ENCODE measurements around the gene PITX2.

The PITX2 gene

DNA sequence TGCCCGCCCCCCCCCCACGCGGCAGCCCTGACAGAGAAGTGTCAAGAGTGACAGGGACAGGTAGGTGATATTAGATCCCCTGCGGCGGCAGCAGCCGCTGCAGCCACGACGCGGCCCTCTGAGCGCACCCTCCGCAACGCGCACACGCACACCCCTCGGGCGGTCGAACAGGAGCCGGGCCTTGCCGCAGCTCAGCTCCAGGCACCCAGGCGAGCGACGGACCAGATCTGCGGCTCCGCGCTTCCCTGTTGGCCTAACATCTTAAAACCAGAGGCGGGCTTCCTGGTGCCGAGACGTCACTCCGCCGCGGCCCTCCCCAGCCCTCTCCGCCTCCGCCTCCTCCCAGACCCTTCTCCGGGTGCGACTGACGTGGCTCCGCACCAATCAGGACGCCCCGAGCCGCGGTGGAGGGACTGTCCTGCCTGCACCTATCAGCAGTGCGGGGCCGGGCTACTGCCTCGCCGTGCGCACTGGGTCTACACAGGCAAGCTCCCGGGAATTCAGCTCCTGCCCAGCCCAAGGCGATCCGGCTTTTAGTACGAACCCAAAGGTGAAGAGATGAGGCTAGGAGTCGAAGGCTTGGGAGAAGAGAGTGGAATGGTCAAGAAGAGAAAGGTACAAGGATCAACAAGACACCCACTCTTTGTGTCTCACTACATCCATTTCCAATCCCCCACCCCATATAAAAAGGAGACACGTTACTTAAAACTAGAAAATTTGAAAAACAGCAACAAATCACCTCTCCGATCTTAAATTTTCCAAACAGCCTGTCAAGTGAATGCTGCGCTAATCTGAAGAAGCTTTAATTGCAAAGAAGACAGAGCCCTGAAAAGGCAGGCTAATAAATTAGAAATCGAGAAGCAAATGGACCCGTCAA, at the start of gene PITX2:
TSS of gene PITX2 (minus strand) at position 237 of the 877 bp plus-strand sequence. CDS start 617 bp downstream, outside the sequence.
- TF ChIP-seq, protein P1, sequence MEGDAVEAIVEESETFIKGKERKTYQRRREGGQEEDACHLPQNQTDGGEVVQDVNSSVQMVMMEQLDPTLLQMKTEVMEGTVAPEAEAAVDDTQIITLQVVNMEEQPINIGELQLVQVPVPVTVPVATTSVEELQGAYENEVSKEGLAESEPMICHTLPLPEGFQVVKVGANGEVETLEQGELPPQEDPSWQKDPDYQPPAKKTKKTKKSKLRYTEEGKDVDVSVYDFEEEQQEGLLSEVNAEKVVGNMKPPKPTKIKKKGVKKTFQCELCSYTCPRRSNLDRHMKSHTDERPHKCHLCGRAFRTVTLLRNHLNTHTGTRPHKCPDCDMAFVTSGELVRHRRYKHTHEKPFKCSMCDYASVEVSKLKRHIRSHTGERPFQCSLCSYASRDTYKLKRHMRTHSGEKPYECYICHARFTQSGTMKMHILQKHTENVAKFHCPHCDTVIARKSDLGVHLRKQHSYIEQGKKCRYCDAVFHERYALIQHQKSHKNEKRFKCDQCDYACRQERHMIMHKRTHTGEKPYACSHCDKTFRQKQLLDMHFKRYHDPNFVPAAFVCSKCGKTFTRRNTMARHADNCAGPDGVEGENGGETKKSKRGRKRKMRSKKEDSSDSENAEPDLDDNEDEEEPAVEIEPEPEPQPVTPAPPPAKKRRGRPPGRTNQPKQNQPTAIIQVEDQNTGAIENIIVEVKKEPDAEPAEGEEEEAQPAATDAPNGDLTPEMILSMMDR (IDR thresholded peaks at IDR 0.05; ENCODE audit: control insufficient read depth, insufficient read depth, low read depth, low read length, missing control alignments) = no peak
- H3K4me3 ChIP-seq (ENCODE audit: control insufficient read depth, low read depth, low read length) = peak within 1 kb of the TSS; percentile 66
- peak; percentile 95 for DNase-seq (ENCODE audit: low read depth)

- no peak for DNase-seq (ENCODE audit: low read depth)
- TF ChIP-seq, protein P1 (IDR thresholded peaks at IDR 0.05; ENCODE audit: control insufficient read depth, insufficient read depth, low read depth, low read length, missing control alignments) = no peak
- H3K4me3 ChIP-seq (ENCODE audit: control insufficient read depth, low read depth, low read length) = no peak overlapping the region
Measured at GRCh38 chr4:110671679-110672078, 48.8 kb upstream of the PITX2 start.

DNA sequence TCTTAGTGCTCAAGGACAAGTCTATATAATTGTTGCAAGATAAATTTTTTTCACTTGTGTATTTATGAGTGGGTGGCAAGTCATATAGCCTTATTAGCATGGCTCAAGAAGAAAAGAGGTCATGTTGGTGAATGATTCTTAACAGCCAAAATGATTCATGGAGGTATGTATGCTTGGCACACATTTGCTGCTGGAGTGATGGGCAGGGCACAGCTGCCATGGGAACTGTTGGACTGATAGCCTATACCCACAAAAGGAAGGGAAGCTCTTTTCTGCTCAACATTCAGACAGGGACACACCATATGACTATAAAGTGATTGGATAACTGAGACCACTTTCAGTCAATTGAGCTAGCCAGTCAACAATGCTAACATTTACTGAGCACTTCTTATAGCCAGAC, 46.8 kb upstream of the PITX2 start:
- TF ChIP-seq, protein P1 (IDR thresholded peaks at IDR 0.05; ENCODE audit: control insufficient read depth, insufficient read depth, low read depth, low read length, missing control alignments) = no peak
- H3K4me3 ChIP-seq (ENCODE audit: control insufficient read depth, low read depth, low read length) = no peak overlapping the region
- no peak for DNase-seq (ENCODE audit: low read depth)

DNA sequence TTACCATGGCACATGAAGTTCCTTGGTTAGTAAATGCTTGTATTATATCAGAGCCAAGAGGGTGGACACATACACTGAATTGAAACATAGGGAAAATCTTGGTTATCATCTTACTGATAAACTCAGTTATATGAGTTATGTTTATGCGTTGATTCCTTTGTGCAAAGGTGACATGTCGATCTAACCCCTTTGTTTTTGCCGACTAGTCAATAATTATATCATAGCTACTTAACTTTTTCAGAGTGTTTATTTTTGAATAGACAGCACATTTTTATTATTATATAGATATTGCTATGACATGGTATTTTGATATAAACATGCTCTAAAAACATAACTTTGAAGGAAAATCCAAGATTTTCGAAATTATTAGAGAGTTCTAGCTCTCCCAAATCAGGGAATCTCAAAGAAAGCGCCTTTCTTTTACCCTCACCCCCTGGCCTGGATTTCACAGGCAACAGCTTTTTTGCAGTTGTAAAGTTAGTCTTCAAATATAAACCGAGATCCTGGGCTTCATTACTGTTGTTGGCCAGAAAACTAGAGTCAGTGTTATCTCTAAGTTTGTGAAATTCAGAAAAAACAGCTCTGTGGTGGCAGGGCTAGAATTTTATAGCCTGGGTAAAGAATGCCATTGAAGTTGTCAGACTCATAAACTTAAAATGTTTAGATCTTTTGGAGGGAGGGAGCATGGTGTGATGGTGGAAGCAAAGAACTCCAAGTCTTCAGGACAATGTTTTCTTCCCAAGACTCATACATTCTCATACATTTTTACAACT, 45.8 kb upstream of the PITX2 start:
- H3K4me3 ChIP-seq (ENCODE audit: control insufficient read depth, low read depth, low read length) = no peak overlapping the region
- TF ChIP-seq, protein P1 (IDR thresholded peaks at IDR 0.05; ENCODE audit: control insufficient read depth, insufficient read depth, low read depth, low read length, missing control alignments) = no peak
- no peak for DNase-seq (ENCODE audit: low read depth)

DNA sequence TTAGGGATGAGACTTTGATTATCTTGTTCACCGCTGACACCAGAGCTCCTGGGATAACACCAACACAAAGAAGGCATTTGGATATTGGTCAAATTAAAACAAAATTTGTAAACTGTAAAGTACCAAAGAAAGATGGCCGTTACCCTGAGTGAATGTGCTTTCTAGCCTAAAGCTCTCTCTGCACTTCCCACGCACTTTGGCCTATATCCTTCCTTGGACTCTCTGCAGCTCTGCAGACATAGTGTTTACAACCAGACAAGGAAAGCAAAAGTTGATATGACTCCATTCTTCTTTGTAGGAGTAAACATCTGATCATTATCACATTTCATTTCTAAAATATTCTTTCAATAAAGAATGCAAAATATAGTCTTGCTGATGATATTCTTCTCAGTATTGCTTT, 44.8 kb upstream of the PITX2 start:
- TF ChIP-seq, protein P1 (IDR thresholded peaks at IDR 0.05; ENCODE audit: control insufficient read depth, insufficient read depth, low read depth, low read length, missing control alignments) = no peak
- H3K4me3 ChIP-seq (ENCODE audit: control insufficient read depth, low read depth, low read length) = no peak overlapping the region
- no peak for DNase-seq (ENCODE audit: low read depth)

GRCh38 chr4:110666030-110666429, 43.2 kb upstream of the PITX2 start:
- TF ChIP-seq, protein P1 (IDR thresholded peaks at IDR 0.05; ENCODE audit: control insufficient read depth, insufficient read depth, low read depth, low read length, missing control alignments) = no peak
- no peak for DNase-seq (ENCODE audit: low read depth)
- H3K4me3 ChIP-seq (ENCODE audit: control insufficient read depth, low read depth, low read length) = no peak overlapping the region
